NCI-H1105 (cell line): ENCODE measurements around the gene CADPS2.
"Not testable (repeated sequence)": the region's sequence is repeated elsewhere in the genome, so short reads cannot be mapped to it uniquely, and the experiment has no call there.

Experiments used
- DNase-seq: peaks from one replicate; lab custom pipeline; 2025; lab: John Stamatoyannopoulos, UW

CADPS2 gene

DNA sequence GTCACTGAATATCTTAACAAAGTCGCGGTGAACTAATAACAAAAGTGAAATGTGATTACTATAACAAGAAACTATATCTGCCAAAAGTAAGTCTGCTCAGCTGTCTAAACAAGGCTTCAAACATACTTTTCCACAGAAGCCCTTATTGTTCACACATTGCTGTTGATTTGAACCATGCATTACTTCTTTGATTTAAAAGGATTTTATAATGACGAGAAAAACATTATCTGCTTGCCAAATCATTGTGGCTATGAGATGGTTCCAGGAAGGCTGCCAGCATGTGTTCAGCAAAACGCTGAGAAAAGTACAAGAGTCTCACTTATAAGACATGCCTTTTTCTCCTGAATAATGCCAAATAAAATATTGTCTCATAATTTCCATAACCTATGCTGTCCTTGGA lies 211.8 kb downstream of the CADPS2 start:
- peak; percentile 12 for DNase-seq

DNA sequence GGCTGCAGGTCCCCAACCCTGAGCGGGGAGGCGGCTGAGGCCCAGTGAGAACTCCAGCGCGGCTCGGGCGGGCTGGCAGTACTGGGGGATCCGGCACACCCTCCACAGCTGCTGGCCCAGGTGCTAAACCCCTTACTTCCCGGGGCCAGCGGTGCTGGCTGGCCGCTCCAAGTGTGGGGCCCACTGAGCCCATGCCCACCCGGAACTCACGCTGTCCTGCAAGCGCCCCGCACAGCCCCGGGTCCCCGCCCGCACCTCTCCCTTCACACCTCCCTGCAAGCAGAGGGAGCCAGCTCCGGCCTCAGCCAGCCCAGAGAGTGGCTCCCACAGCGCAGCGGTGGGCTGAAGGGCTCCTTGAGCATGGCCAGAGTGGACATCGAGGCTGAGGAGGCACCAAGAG lies 212.3 kb downstream of the CADPS2 start:
- no peak for DNase-seq

DNA sequence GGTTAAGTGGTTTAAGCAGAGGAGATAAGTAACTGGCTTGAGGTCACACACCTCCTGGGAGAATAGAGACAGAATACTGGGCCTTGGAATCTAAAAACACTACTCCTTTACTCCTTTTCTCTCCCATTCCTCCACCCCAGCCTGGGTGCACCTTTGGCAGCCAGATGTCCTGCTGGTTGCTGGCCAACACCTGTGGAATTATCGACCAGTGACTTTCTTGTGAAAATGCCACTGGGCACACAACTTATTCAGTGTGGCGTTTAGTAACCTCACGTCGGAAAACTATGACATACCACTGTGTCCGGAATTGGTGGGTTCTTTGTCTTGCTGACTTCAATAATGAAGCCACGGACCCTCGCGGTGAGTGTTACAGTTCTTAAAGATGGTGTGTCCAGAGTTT lies 213.7 kb downstream of the CADPS2 start:
- no peak for DNase-seq

DNA sequence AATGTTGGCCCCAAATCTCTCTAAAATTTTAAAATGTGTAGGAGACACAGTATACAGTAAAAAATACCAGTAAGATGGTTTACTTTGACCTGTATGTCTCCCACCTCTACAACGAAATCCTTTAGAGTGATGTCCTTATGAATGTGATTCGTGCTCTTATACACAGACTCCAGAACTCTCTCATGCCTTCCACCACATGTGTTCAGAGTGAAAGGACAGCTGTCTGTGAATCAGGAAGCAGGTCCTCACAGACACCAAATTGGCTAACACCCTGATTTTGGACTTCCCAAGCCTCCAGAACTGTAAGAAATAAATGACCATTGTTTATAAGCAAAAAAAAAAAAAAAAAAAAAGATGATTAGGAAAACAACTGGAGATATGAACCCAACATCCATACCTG lies 222.5 kb downstream of the CADPS2 start:
- DNase-seq, result no peak

DNA sequence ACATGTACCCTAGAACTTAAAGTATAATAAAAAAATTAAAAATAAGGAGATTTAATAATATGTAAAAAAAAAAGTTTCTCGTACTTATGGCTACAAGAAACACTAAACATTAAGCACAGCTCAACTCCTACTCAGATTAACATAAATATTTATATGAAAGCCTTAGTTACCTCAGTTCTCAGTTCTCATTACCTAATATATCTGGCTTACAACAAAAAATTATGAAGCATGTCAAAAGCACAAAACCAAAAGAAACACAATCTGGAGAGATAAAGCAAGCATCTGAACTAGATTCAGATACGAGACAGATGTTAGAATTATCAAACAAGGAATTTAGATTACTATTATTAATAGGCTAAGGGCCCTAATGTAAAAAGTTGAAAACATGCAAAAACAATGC lies 227.4 kb downstream of the CADPS2 start:
- DNase-seq, result no peak

DNA sequence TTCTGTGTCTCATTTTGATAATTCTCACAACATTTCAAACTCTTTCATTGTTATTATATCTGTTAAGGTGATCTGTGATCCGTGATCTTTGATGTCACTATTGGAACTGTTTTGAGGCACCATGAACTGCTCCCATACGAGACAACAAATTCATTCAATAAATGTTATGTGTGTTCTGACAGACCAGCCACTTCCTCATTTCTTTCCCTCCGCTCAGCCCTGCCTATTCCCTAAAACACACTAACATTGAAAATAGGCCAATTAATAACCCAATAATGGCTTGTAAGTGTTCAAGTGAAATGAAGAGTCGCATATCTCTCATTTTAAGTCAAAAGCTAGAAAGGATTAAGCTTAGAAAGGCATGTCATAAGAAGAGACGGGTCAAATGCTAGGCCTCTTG lies 232.6 kb downstream of the CADPS2 start:
- no peak for DNase-seq

DNA sequence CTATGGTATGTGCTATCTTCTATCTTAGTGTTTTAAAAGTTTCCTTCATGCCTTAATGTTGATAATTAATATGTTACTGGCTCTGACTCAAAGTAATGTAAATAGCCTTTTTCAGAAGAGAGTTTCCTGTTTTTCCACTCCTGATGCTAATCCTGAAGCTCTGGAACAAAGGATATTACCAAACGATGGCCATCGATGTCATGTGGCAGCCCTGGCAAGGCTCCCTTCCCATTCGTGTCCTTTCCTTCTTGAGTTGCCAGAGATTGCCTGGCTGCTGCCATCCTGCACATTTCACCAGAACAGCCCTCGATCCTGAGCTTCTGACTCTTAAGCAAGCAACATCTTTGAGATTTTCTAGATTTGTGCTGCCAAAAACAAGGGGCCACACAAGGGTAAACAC lies 233.4 kb downstream of the CADPS2 start:
- DNase-seq, result no peak

DNA sequence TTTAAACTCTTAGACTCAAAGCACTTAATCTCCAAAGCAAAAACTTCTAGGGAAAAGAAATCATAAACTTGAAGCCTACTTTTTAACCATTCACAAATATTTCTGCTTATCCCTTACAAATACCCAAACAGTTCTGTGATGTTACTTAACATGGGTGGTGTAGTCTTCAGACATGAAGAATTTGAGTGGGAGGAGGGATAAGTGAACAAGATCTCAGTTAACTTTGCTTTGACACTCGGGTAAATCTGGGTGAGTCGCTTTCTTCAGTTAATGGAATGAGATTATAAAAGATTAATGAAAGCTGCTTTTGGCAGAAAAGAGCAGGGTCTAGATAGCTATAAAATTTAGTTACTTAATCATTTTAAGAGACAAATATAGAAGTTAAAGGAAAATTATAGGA lies 234.8 kb downstream of the CADPS2 start:
- no peak for DNase-seq

DNA sequence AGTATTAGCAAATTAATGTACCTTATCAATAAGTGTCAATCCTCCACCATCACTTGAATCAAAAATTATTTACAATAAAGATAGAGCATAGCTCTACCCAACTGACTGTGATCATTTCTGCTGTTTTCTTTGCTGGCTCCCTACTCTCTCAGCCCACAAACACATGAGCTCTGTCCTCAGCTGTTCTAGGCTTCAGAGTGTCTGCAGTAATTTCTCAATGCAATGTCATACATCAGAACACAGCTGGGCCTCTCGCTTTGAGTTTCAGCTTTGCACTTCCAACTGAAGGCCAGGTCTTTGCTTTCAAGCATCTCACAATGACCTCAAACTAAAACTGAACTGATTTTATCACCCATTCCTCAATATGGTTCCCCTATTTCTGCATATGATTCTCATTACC lies 243.0 kb downstream of the CADPS2 start:
- no peak for DNase-seq

DNA sequence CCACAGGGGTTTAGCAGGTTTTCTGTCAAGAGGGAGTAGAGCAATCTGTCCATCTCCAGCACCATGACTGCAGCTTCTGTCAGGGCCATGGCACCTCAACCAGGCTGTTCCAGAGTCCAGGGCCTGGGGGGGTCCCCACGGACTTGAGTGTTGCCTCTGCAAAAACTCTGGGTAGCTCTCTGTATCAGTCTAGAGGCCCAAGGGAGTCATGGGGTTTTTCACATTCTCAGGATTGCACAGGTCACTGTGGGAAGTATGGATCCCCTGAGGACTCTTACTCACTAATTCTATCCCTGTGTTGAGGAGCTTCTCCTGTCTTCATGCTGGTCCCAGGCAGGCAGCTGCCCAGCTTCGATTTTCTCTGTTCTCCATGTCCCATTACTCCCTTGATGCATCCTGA lies 247.8 kb downstream of the CADPS2 start:
- DNase-seq, result no peak

DNA sequence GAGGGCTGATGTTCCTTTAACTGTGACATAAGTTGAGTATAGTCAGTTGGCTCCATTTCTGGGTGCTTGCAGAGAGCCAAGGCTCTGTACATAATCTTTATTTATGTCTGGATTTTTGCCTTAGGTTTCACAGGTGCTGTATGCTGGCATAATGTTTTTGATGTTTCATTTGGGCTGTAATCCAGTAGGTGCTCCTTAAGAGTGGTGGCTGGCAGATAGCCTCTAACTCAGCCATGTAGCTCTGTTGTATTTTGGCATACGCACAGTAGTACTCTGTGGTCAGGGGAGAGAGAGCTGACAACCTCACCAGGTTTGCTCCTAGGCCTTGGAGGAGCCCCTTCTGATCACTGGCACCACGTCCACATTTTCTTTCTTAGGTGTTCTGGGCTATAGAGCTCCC lies 248.5 kb downstream of the CADPS2 start:
- DNase-seq, result no peak

DNA sequence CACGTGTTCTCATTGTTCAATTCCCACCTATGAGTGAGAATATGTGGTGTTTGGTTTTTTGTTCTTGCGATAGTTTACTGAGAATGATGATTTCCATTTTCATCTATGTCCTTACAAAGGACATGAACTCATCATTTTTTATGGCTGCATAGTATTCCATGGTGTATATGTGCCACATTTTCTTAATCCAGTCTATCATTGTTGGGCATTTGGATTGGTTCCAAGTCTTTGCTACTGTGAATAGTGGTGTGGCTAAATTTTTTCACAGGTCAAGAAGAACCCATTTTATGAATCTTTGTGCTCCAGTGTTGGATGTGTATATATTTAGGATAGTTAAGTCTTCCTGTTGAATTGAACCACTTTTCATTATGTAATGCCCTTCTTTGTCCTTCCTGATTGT lies 250.8 kb downstream of the CADPS2 start:
- not testable (repeated sequence) for DNase-seq

DNA sequence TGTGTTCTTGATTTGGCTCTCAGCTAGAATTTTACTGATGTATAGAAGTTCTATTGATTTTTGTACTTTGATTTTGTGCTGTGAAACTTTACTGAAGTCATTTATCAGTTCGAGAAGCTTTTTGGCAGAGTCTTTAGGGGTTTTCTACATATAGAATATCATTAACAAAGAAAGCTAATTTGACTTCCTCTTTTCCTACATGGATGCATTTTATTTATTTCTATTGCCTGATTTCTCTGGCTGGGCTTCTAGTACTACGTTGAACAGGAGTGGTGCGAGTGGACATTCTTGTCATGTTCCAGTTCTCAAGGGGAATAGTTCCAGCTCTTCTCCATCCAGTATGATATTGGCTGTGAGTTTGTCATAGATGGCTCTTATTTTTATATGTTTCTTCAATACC lies 252.8 kb downstream of the CADPS2 start:
- no peak for DNase-seq

DNA sequence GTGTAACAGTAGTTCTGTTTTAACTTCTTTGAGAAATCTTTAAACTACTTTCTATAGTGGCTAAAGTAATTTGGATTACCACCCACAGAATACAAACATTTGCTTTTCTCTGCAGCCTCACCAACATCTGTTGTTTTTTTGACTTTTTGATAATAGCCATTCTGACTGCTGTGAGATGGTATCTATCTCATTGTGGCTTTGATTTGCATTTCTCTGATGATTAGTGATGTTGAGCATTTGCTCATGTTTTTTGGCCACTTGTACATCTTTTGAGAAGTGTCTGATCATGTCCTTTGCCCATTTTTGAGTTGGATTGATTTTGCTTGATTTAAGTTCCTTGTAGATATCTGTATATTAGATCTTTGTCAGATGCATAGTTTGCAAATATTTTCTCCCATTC lies 254.0 kb downstream of the CADPS2 start:
- no peak for DNase-seq

DNA sequence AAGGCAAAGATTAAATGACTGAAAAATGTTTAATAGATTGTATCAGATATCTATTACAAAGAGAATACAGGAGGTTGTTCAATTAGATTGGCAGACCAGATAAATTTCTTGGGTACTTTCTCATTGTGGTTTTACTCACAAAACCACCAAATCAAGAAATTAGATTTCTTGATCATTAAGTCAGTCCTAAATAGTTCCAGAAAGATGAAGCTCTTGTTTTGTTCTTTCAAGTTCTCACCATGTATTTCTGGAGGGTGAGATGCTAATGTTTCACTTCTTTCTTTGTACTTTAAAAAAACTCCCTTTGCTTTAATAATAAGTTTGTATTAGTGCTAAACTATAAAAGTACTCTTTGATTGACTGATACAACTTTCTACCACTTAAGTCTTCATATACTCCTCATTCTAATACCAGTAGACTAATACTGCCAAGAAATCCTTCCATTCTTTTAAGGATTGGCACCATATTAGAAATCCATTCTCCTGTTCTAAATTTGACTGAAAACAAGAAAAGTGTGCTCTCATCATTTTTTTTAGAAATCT lies 256.8 kb downstream of the CADPS2 start:
- DNase-seq, result no peak

DNA sequence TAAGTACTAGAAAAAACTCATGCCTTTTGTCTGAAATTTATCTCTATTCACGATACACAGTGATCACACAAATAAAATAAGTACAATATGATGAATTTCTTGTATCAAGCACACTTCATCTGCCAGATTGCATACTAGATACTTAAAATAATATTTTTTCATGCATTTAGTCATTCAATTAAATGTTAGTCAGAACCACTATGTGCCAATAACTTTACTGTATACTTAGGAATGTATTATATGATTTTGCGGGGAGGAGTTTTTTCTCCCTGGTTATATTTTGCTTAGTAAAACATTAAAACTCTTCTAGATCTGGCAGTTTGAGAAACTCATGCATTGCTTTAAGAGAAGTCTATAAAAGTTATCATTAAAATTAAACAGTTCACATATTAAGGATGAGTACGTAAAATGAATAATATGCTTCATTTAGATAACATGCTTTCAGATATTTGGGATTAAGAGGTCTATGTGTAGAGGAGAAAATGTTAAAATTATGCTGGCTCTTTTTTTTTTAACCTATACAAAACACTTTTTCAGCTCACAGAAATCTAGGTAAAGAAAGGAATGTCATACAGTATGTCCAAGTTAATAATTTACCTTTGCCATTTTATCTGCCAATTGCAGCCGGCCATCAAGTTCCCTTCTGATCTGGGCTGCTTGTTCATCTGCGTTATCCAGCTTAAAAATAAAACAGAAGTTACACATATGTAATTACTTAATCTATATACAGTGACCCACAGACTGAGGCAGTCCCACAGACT lies 257.4 kb downstream of the CADPS2 start:
- DNase-seq, result no peak

DNA sequence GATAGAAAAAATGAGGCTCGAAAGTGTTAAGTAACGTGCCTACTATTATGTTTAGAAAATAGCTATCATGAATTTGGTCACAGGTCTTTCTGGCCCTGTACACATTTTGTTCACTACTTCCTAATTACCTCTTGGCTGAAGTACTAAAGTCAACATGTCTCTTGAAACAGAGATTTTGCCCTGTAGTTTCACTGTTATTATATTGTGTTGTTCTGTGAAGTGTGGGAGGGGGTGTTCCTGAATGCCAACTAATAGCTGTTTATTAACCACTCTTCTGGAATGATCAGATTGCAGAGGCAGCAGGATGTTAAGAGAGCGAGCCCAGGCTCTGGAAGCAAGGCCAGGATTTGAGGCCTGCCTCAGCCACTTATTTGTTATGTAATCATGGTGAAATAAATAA lies 259.5 kb downstream of the CADPS2 start:
- peak; percentile 52 for DNase-seq

DNA sequence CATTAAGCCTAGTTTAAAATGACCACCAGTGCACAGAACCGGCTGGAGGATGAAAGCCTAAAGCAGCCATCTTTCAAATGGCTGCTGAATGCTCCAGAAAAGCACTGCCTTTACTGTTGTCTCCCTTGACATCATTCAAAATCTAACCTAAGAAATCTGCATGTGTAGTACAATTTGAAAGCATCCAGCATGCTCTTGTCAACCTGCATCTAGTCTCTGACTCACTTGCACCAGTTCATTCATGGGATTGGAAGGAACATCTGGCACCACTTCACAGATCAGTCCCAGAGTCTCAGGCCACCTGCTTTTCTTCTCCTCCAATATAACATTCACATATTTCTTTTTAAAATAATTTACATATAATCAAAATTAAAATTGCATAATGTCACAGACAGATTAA lies 263.6 kb downstream of the CADPS2 start:
- DNase-seq, result no peak

DNA sequence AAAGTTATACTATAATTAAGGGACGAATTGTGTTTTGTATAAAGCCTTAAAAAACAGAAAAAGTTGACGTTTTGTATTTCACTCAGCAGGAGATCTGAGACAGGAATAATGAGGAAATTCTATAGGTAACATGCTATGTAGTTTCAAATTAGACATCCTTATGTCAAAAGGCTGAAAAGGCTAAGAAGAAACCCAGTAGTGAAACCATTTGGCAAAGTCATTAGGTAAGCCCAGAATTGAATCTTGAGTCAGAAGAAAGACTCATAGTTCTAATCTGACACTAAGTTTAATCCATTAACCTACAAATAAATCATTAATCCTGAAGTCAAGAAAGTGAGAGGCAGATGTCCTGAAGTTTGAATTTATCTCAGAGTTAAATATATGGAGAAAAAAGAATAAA lies 266.6 kb downstream of the CADPS2 start:
- DNase-seq, result no peak

DNA sequence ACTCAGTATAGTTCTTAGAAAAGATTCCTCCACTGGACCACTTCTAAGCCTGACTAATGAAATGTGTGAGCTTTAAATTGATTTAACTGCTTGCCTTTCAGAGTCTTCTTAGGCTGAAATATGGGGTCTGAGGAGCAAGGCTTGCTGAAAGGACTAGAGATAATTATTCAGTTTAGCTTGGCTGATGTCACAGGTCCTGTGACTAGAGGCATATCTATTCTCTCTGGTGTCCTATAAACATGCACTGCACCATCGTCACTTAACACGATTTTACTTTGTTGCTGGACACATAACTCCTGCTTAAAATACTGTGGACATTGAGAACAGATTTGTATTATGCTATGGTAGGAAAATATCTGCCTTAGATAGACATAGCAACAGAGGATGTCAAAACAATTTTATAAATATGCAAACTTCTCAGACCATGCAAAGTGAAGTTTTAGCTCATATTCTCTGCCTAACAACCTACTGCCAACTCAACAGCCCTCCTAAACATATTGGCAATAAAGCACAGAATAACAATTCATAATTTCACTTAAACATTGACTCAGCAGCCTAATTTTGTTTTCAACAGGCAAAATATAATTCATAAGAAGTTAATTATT lies 267.6 kb downstream of the CADPS2 start:
- DNase-seq, result no peak

DNA sequence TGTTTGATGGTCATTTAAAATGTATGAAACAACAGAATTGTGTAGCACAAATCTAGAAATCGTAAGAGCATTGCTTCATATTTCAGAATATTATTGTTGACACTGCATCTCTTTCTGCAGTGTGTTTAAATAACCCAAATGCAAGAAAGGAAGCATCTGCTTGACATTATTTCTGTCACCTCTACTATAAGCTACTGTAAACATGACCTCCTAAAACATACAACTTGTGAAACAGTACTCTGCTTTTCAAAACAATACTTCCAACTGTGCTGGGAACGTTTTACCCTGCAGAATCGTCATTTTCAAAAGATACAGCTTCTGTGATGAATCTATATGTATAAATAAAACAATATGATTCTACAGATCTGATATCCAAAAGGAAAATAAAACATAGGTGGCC lies 269.3 kb downstream of the CADPS2 start:
- DNase-seq, result no peak

DNA sequence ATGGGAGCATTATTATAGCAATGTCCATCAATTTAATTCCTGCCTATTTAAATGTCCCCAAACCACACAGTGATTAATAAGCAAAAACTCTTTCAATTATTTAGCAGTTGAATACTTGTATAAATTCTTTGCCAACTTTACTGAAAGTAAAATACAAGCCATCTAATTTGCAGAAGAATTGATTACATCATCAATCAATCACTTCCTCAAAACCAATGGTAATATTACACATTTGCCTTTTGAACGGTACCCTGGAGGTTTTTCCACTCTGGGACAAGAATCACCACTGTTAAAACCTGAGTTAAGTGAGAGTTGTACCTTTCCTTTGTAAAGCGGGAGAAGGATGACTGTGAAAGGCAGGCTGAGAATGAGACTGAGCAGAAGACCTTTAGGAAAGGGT lies 280.3 kb downstream of the CADPS2 start:
- DNase-seq, result no peak

DNA sequence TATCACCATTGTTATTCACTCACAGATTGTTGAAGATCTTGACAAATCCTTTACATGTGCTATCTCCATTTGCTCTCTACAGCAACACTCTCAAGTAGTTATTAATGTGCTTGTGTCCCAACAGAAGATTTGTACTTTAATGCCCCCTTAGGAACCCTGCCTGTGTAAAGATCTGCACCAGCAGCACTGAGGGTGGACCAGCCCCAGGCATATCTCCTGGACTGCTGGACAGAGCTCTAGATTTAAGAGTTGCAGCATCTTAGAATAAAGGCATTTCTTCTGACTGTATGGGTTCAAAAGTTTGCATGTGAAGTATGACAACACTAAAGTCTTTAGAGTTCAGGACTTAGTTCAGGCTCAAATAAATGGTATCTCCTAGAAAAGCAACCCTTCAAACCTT lies 282.0 kb downstream of the CADPS2 start:
- no peak for DNase-seq

DNA sequence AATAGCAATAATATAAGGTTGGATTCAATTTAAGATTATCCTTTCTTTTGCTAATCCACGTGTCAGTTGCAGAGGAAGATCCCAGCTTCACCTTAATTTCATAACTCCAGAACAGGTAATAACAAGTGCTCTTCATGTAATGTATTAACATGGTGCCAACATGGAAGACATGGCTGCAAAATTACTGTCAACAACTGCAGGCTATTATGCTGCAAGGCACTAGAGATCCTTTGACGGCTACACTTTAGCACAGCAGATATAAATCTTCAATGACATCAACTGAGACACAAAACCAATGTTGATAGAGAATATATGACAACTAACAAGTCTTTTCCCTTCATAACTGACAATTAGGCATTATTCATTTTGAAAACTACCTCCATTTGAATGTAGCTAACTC lies 283.5 kb downstream of the CADPS2 start:
- DNase-seq, result peak; percentile 7
